HFF-Myc (cell line): Measurements from ENCODE around the gene IFI30.

Experiments used
- DNase-seq: peaks from one replicate; pipeline ENCODE4 v3.0.0-alpha.2; 2011; ENCODE audit warnings: low read depth; ENCODE audit errors: extremely low read depth
- H3K4me3 ChIP-seq: replicated peaks from 2 replicates; pipeline ENCODE4 v1.5.1; 2011; ENCODE audit warnings: low read depth, mild to moderate bottlenecking, control low read depth, low read length
- TF ChIP-seq, protein P1 (sequence below): IDR thresholded peaks from 2 replicates; pipeline ENCODE4 v1.5.1; 2012; ENCODE audit warnings: mild to moderate bottlenecking, low read depth, low read length, control low read depth; ENCODE audit errors: missing control alignments

The IFI30 gene

DNA sequence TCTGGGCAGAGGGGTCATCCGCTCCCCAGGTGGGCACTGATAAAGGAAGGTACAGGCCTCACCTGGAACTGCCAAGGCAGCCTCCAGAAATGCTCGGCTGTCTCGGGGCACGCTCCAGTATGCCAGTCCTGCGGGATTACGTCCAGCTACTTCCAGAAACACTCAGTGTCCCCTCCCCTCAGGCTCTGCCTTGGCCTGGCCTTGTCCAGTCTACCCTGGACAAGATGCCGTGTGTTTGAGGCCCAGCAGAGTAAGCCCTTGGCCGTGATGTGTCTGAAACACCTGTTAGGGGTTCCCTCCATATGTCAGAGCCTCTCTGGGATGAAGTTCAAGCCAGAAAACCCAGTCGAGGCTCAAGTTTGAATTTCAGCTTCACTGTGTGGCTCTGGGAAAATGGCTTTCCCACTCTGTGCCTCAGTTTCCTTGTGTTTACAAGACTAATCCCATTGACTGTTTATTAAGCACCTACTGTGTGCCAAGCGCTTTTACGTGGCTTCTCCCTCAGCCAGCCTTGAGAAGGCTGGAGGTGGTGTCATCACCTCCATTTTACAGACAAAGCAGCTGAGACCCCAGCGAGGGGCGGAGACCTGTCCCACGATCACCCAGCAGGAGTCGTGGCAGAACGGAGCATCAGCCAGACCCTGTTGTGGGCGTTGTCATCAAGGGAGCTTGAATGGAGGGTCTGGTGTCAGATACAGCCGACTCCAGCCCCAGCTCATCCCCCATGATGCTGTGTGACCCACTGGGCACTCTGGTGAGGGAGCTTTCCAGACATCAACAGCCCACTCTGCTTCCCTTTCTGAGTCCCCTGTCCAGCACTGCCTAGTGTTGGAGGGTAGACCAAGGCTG, 22.6 kb upstream of the IFI30 start:
- no peak for DNase-seq
- TF ChIP-seq, protein P1, sequence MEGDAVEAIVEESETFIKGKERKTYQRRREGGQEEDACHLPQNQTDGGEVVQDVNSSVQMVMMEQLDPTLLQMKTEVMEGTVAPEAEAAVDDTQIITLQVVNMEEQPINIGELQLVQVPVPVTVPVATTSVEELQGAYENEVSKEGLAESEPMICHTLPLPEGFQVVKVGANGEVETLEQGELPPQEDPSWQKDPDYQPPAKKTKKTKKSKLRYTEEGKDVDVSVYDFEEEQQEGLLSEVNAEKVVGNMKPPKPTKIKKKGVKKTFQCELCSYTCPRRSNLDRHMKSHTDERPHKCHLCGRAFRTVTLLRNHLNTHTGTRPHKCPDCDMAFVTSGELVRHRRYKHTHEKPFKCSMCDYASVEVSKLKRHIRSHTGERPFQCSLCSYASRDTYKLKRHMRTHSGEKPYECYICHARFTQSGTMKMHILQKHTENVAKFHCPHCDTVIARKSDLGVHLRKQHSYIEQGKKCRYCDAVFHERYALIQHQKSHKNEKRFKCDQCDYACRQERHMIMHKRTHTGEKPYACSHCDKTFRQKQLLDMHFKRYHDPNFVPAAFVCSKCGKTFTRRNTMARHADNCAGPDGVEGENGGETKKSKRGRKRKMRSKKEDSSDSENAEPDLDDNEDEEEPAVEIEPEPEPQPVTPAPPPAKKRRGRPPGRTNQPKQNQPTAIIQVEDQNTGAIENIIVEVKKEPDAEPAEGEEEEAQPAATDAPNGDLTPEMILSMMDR = no peak
- H3K4me3 ChIP-seq = no peak overlapping the region; the same call in 1 of the 2 replicates

DNA sequence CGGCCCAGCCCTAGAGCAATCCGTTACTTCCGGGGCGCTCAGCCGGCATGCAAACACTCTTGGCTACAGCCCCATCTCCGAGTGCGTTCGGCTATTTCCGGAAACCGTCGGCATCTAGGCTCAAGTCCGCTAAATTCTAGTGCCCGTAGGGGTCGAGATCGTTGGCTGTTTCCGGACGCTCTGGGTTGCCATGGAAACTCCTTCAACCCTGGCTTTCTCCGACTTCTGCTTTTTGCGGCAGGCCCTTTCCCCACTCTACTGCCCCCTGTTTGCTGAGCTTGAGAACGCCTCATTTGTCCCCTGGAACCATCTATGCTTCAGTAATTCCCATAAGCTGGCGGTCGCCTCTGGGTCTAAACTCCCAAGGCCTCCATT, 21.2 kb upstream of the IFI30 start:
- TF ChIP-seq, protein P1 = peak; percentile 60
- H3K4me3 ChIP-seq = peak overlapping the region; percentile 90
- peak; percentile 97 for DNase-seq

DNA sequence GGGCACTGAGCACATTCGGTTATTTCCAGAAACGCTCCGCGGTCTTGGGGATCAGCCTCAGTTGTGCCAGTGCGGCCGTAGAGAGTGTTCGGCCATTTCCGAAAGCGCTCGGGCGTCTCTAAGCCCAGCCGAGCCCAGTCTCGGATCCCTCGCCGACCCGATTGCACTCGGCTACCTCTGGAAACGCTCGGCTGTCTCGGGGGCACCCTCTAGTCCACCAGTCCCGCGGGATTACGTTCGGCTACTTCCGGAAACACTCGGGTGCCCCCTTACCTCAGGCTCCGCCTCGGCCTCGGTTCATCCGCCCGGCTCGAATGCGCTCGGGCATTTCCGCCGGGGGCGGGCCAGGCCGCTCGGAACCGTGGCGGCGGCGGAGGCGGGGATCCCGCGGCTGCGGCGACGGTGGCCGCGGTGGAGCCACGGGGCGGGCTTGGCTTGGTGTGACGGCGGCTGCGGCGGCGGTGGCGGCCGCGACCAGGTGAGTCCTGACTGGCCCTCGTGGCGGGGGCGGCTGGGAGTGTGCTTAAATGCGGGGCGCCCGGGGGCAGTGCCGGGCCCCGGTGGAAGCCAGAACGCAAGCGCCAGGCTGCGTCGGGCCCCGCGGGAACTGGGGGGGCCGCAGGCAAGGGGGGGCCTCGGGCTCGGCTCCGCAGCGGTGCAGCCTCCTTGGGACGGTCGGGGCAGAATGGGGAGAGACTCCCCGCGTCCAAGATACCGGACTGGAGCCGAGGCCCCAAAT, 20.6 kb upstream of the IFI30 start, which contains the start of gene PIK3R2:
PIK3R2 (plus strand) TSS at position 347 of the 739 bp plus-strand sequence. CDS start 2,717 bp downstream, outside the sequence.
- TF ChIP-seq, protein P1 = no peak
- peak; percentile 96 for DNase-seq

DNA sequence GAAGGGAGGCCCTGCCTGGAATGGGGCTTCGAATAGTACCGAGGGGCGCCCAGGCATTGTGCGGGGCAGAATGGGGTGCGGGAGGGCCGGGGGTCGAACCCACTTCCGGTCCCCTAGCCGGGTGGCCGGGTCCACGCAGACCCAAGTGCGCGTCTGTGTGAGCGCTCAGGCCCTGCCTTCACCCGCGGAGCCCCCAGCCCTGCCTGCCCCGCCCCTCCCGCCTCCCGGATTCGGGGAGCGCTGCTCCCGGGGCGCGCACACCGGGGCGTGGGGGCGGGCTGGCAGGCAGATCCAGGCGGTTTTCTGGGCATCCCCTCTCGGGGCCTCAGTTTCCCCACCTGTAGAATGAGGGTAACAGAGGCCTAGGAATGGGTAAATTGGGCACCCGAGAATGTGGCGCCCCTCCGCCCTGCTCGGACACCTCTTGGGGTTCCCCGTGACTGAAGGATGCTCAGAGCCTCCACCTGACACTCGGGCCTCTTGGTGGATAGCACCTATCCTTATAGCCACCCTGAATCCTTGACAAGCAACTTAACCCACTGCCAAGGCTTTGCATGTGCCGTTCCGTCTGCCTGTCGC, 20.0 kb upstream of the IFI30 start:
- H3K4me3 ChIP-seq = peak overlapping the region; percentile 90
- TF ChIP-seq, protein P1 = no peak
- DNase-seq = no peak

More for the DNA sequence above, 20.6 kb upstream of the IFI30 start, which contains the start of gene PIK3R2:
- peak within 1 kb of the TSS; percentile 90 for H3K4me3 ChIP-seq

DNA sequence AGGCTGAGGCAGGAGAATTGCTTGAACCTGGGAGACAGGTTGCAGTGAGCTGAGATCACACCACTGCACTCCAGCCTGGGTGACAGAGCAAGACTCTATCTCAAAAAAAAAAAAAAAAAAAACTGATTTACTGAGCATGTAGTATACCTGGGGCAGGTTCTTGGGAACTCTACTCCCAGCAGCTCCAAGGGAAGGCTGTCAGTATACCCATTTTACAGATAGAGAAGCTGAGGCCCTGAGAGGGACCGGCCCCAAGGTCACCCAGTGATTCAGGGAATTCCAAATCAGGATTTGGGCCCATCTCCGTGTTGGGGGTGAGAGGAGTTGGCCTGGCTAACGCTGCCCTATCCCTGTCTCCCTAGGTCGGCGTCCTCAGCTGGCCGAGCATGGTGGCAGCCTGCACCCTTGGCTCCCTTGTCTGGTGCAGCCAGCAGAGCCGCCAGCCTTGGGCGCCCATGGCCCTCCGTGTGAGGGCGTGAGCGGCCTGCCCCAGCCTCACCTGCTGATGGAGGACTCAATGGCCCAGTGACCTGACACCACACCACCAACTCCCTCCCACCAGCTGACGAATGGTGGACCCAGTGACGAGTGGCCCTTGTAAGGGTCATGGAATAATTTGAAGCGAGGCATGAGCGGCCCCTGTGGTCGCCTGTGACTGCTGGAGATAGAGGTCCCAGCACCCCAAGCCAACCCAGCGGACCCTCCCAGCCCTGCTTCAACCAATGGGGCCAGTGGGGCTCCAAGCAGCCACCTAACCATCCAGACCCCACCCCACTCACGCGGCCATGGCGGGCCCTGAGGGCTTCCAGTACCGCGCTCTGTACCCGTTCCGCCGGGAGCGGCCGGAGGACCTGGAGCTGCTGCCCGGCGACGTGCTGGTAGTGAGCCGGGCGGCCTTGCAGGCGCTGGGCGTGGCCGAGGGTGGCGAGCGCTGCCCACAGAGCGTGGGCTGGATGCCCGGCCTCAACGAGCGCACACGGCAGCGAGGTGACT, 18.2 kb upstream of the IFI30 start:
- TF ChIP-seq, protein P1 = no peak
- H3K4me3 ChIP-seq = no peak overlapping the region
- no peak for DNase-seq

DNA sequence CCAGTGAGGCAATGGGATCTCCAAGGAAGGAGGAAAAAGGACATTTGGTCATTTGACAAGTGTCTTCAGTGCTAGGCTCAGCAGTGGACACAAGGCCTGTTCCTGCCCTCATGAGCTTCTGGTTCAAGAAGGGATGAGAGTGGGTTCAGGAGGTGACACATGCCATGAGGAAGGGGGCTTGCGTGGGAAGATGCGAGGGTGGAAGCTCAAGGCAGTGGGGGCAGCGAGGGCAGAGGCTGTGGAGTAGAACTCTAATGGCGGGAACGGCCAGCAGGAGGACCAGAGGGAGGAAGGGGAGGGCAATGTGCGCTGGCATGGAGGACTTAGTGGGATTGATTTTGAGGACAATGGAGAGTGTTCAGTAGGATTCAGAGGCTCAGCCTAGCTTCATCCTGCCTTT, 17.3 kb upstream of the IFI30 start:
- TF ChIP-seq, protein P1 = no peak
- DNase-seq = no peak

More for the DNA sequence above, 17.3 kb upstream of the IFI30 start:
- no peak overlapping the region for H3K4me3 ChIP-seq
